GM21526 (cell line): ENCODE data around the gene KRT33B.
"Not testable (repeated sequence)": the region's sequence is repeated elsewhere in the genome, so short reads cannot be mapped to it uniquely, and the experiment has no call there.

Source experiments
- ATAC-seq: cut with Tn5 transposase; IDR thresholded peaks from one replicate; pipeline ENCODE4 v1.9.1; 2021; ENCODE audit warnings: moderate library complexity; ENCODE audit not compliant: unreplicated experiment, low FRiP score

KRT33B gene

GRCh38 chr17:41351177-41351576, 18.4 kb downstream of the KRT33B start:
- no peak for ATAC-seq

- ATAC-seq, result not testable (repeated sequence)
Observed at GRCh38 chr17:41350381-41350878, 19.2 kb downstream of the KRT33B start, which contains the start of gene KRT33A. Gene KRT33A, minus strand, starts transcription at chr17:41350828. Its CDS starts 61 bp downstream, at chr17:41350767.

DNA sequence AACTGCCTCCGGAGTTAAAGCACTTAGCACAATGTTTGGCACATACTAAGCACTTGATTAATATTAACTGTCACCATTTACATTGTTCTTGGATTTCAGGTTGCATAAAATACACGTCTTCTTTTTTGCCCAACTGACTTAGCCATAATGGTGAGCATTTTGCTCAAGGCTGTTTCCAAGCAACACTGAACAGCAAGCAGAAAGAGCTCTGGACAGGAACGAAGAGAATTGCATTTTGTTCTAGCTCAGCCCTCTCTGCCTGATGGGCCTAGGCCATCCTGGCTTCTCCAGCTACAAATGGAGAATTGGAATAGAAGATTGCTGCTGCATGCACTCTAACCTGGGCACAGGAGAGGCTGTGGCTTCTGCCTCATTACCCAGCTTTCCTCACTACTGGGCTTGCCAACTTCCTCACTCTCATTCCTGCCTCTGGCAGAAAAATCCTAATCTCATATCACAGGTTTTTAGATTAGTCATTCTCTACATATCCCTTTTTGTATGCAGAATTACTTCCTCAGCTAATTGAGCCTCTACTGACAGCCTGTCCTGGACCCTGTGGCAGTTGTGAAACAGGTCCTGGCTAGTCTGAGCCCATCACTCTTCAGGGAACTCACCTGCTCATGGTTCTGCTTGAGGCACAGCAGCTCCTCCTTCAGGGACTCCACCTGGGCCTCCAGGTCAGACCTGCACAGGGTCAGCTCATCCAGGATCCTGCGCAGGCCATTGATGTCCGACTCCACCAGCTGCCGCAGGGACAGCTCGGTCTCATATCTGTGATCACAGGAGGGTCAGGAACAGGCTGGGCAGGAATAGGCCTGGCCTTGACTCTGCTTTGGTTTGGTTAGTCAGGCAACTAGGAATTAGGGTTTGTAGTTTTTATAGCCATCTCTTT, 21.5 kb downstream of the KRT33B start:
- no peak for ATAC-seq

DNA sequence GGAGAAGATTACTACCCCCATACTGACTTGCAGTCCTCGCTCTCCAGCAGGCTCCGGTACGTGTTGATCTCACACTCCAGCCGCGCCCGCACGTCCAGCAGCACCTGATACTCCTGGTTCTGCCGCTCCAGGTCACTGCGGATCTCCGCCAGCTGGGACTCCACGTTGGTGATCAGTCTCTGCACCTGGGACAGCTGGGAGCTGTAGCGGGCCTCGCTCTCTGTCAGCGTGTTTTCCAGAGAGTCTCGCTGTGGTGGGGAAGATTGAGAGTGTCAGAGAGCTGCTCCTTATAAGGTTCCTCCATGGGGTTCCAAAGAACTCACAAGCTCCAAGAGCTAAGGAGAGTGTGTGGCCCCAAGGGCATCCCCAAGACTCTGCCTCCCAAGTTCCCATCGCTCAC, 23.2 kb downstream of the KRT33B start:
- ATAC-seq, result not testable (repeated sequence)

GRCh38 chr17:41345992-41346391, 23.6 kb downstream of the KRT33B start:
- ATAC-seq, result no peak

GRCh38 chr17:41343029-41343428, 26.6 kb downstream of the KRT33B start:
- no peak for ATAC-seq

- ATAC-seq, result no peak
Observed at GRCh38 chr17:41340934-41341861, 28.4 kb downstream of the KRT33B start.

- ATAC-seq, result no peak
Observed at GRCh38 chr17:41340494-41340893, 29.1 kb downstream of the KRT33B start.

DNA sequence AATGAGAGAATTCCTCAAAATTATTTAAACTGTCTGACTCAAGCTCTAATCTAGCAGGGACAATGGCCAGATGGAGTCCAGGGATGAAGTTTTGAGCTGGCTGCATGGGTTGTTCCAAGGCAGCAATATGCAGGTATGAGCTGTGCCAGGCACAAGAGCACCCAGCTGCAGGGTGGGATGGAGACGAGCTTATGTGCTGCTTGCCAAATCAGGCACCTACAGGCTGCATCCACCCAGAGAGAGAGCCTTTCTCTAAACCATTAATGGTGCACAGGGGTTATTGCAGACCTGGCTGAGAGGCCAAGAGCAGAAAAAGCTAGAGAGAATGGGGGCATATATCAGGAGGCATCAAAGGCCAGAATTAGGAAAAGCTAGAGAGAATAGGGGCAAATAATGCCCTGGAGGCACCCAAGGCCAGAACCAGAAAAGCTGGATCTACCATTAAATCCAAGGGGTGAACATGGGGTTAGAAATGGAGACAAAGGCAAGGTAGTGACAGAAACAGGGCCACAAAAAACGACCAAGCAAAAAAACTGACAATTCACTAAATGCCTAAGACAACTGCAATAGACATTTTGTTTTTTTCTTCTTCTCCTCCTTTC, 29.9 kb downstream of the KRT33B start:
- no peak for ATAC-seq

- ATAC-seq, result no peak
Observed at GRCh38 chr17:41338961-41339485, 30.6 kb downstream of the KRT33B start.

GRCh38 chr17:41335747-41336146, 33.9 kb downstream of the KRT33B start:
- no peak for ATAC-seq

DNA sequence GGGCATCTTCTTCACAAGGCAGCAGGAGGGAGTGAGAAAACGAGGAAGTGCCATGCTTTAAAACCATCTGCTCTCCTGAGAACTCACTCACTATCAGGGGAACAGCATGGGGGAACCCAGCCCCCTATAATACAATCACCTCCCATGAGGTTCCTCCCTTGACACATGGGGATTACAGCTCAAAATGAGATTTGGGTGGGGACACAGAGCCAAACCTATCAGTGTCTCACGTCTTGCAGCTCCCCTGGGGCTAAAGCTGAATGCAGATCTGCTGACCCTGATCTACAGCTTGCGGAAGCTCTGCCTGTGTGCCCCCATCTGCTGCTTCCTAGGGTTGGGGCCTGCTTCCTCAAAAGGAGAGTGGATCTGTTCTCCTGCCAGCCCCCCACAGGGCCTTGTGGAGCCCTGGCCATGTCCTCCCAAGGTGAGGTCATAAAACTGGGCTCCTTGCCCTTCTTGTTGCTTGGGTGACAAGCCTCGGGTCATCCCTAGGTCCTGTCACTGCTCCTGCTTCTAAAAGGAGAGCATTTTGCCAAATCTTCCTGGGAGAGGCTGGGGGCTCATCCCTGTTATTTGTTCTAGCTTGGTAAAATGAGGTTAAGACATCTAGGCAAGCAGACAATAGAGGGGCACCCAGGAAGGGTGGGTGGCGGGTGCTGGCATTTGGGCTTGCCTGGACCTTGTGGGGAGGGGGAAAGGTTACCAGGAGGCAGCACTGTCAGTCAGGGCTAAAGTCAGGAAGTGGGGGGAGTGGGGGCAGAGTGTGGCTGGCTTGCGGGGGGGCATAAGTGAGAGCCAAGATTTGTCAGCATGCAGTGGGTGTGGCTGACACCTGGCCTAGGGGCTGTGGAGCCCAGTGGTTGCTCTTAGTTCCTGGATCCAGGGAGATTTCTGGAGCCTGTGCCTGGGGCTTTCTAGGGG, 35.0 kb downstream of the KRT33B start:
- ATAC-seq, result no peak

DNA sequence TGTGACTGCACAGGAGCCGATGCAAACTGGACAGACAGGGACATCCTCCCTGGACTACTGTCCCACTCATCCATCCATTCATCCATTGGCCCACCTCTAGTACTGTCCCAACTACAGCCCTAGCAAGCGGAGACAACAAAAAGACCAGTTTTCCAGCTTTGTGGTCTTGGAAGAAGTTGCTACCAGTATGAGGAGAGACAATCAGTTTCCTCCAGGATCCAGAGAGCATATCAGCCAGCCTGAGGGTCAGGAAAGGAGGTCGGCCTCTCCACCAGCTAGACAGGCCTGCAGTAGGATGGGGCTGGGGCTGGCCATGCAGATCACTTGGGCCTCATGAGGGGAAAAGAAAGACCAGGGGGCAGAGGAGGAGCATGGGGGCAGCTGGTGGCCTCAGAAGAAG, 35.8 kb downstream of the KRT33B start:
- ATAC-seq, result no peak

GRCh38 chr17:41333098-41333497, 36.5 kb downstream of the KRT33B start:
- ATAC-seq, result no peak

- no peak for ATAC-seq
Observed at GRCh38 chr17:41332239-41332638, 37.4 kb downstream of the KRT33B start.

- ATAC-seq, result no peak
Observed at GRCh38 chr17:41331606-41332005, 38.0 kb downstream of the KRT33B start.

GRCh38 chr17:41329279-41329948, 40.2 kb downstream of the KRT33B start:
- ATAC-seq, result no peak

DNA sequence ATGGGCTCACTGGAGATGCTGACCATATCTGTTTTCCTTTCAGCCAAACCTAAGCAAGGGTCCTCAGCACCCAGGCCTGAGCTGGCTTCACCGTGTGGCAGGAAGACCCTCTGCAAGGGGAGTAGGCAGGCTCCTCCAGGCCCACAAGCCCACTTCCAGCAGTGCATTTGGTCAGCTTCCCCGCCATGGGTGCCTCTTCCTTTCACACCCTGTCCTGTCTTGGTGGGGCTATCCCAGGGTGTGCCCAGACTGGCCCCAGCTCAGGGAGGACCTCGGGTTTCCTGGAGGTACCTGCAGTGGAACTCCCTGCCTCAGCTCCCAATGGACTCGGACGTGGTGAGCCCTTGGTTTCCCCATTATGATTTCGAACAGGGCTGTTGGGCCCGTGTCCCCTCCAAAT, 41.4 kb downstream of the KRT33B start:
- no peak for ATAC-seq
